ENCODE data around the gene CRTAC1.

DNA sequence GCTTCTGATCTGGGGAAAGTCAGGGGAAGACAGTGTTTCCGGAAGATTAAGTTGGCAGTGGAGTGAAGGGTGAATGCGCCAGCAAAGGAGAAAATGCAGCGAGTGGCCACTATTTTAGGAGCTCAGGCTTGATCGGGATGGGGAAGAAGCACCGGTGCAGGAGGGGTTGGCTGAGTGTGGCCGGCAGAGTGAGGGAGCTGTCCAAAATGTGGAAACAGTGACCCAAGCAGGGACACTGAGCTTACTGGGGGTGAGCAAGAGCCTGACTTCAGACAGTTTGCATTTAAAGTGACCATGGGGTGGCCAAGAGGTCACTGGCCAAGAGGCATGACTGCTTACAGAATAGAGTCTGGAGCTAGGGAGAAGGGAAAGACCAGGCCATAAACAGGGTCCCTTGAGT is 101.5 kb downstream of the CRTAC1 start:
- TF ChIP-seq, protein P1, sequence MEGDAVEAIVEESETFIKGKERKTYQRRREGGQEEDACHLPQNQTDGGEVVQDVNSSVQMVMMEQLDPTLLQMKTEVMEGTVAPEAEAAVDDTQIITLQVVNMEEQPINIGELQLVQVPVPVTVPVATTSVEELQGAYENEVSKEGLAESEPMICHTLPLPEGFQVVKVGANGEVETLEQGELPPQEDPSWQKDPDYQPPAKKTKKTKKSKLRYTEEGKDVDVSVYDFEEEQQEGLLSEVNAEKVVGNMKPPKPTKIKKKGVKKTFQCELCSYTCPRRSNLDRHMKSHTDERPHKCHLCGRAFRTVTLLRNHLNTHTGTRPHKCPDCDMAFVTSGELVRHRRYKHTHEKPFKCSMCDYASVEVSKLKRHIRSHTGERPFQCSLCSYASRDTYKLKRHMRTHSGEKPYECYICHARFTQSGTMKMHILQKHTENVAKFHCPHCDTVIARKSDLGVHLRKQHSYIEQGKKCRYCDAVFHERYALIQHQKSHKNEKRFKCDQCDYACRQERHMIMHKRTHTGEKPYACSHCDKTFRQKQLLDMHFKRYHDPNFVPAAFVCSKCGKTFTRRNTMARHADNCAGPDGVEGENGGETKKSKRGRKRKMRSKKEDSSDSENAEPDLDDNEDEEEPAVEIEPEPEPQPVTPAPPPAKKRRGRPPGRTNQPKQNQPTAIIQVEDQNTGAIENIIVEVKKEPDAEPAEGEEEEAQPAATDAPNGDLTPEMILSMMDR (IDR thresholded peaks at IDR 0.05) = no peak
- no peak for TF ChIP-seq POLR2A (IDR thresholded peaks at IDR 0.05)
